ENCODE measurements around the gene CCDC74B.
"Not testable (repeated sequence)": the region's sequence is repeated elsewhere in the genome, so short reads cannot be mapped to it uniquely, and the experiment has no call there.

- not testable (repeated sequence) for TF ChIP-seq FOXM1 (IDR thresholded peaks at IDR 0.05; ENCODE audit: borderline replicate concordance); BHLHE40 (IDR thresholded peaks at IDR 0.05; ENCODE audit: borderline replicate concordance); TARDBP (IDR thresholded peaks at IDR 0.05); SUZ12 (IDR thresholded peaks at IDR 0.05); ELF4 (IDR thresholded peaks at IDR 0.05); HDGF (IDR thresholded peaks at IDR 0.05; ENCODE audit: borderline replicate concordance); ZNF384 (IDR thresholded peaks at IDR 0.05); LEF1 (IDR thresholded peaks at IDR 0.05; ENCODE audit: borderline replicate concordance); SP1 (IDR thresholded peaks at IDR 0.05); FOXA1 (IDR thresholded peaks at IDR 0.05); ARNT (IDR thresholded peaks at IDR 0.05)
- TF ChIP-seq, protein P1, sequence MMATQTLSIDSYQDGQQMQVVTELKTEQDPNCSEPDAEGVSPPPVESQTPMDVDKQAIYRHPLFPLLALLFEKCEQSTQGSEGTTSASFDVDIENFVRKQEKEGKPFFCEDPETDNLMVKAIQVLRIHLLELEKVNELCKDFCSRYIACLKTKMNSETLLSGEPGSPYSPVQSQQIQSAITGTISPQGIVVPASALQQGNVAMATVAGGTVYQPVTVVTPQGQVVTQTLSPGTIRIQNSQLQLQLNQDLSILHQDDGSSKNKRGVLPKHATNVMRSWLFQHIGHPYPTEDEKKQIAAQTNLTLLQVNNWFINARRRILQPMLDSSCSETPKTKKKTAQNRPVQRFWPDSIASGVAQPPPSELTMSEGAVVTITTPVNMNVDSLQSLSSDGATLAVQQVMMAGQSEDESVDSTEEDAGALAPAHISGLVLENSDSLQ (IDR thresholded peaks at IDR 0.05) = not testable (repeated sequence)
Measured at GRCh38 chr2:130153721-130154422, 9.0 kb upstream of the CCDC74B start.
